HG02642 (cell line): ENCODE data around the gene CCDC192.

Experiments
- ATAC-seq: cut with Tn5 transposase; IDR thresholded peaks from one replicate; pipeline ENCODE4 v1.9.1; 2021; ENCODE audit warnings: mild to moderate bottlenecking; ENCODE audit not compliant: unreplicated experiment, poor library complexity

Gene CCDC192

DNA sequence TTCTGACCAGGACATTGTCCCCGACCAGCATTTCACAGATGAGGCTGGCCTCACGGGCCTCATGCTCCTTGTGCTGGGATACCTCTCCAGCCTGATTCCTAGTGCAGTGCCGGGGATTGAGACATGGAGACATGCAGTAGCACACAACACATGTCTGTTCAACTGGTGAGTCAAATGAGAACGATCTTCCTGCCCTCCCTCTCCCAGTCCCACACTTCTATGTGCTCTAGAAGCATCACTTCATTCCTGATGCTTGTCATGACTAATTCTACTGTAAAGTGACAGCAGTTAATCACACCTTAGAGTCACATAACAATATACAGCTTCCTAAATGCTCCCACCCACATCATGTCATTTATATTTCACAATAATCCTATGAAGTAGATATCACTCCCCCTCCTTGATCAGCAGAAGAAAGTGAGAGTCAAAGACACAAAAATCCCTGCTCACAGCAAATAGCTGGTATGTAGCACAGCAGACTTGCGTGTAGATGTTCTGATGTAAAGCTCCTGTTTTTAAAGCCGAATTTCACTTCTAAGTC is 101.8 kb downstream of the CCDC192 start:
- no peak for ATAC-seq

- ATAC-seq = no peak
These were observed 102.3 kb downstream of the CCDC192 start for GRCh38 chr5:127805448-127805847.

GRCh38 chr5:127806776-127807175 is 103.6 kb downstream of the CCDC192 start:
- no peak for ATAC-seq

- no peak for ATAC-seq
These were observed 106.3 kb downstream of the CCDC192 start for GRCh38 chr5:127809533-127809932.

DNA sequence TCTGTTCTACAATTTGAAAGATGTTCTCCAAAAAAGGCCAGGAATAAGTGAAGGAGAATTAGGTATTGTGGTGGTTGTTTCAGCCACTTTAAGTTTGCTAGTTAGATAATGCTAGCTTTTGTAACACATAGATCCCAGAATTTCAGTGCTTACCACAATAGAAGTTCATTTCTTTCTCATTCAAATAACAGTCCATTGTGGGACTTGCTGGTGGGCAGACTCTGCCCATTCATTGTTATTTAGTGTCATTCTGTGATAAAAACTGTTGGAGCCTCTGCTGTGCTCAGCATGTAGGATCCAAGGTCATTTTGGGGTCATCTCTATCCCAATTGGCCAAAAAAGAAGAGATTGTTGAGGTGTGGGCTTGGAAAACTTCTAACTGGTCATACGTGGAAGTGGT is 106.8 kb downstream of the CCDC192 start:
- ATAC-seq = no peak

GRCh38 chr5:127810707-127811490 is 107.7 kb downstream of the CCDC192 start:
- no peak for ATAC-seq

DNA sequence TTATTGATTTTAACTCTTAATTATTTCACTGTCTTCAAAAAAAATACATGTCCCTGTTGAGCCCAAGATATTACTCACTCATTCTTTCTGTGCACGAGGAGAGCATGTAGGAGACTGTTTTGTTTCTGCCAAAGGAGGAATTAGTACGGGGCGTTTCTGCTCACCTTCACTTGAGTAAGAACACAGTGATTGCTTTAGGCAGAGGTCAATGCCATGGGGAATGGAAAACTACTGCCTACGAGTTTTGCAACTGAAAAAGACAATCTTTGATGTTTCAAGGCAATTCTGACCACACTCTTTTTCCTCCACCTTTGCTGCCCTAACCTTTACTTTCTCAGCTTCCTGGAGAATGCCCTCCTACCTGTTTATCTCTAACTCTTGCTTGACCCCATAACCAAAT is 109.4 kb downstream of the CCDC192 start:
- ATAC-seq = no peak

DNA sequence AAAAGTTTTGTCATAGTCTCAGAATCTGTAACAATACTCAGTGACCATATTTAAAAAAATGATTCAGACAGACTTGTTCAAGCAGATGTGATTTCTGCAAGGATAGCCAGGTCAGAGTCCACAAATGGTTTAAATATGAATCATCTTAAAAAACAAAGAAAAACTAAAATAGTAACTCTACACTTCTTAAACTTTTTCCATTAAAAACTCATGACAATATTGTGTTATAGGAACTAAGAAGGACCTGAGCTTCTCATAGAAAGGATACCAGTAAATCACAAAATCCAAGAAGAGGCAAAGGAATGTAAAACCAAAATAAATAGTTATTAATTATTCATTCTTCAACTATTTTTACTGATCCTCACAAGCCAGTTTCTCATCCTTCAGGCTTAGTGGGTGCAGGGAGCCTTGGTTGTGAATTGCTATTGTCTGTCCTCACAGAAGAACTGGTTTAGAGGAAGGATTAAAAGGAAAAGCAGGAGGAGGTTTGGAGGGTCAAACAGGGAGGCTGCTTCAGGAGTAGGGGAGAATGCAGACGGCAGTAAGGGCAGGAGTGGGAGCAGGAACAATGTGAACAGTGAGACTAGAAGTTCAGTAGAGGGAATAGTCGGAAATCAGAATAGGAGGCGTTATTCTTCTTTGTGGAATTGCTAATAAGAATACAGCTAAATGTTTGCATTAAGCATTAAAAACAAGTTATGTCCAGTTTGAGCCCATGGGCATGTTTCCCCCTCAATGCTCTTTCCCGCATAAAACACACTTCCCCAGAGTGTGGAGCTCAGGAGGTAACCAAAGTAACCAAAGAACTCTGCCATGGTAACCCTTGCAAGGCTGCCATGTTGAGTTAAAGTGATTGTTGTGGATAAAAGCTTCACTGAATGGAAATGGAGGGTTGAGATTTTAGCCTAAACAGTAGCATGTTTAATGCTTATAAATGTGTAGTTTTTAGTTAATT is 110.7 kb downstream of the CCDC192 start:
- ATAC-seq = no peak

GRCh38 chr5:127814588-127814973 is 111.4 kb downstream of the CCDC192 start:
- no peak for ATAC-seq

DNA sequence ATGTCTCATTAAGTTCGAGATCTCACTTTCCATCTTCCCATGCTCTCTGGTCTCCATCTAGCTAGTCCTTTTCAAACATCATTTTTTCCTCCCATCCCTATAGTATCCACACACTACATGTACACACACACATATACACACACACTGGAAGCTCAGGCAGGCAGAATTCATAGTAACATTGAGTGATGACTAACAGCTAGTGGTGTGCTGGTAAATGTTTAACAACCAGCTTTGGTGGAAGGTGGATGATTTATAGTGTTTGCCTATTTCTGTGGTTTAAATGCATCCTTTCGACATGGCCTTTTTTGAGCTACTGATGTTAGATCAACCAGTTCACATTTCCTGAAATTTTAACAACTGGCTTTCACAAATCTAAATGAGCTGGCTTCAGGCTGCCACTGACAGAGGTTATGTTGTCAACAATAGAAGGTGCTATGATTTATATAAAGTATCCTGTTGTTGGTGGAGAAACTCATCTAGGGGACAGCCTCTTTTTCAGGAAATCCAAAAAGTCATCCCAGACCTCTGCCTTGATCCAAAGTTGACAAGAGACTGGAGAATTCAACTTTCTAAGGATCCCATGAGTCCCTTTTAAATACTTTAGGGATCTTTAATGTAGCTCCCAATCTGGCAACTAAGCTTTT is 117.8 kb downstream of the CCDC192 start:
- ATAC-seq = peak; percentile 78

- ATAC-seq = no peak
These were observed 118.7 kb downstream of the CCDC192 start for GRCh38 chr5:127821896-127822295.

DNA sequence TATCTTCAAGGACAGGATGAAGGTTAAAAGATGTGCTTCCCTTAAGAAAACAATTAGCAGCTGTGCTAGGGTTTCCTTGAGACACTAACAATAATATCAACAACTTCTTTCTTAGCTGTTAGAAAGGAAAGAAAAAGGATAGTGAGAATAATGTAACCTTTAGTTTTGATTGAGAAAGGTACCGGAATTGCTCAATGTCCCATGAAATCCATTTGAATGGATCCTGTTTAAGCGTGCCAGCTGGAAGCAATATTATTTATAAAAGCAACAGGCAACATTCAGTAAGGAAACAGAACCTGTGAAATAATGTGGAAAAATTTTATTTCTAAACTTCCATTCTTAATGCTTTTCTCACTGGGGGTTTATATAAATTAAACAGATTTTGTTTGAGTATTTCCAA is 120.9 kb downstream of the CCDC192 start:
- ATAC-seq = no peak

DNA sequence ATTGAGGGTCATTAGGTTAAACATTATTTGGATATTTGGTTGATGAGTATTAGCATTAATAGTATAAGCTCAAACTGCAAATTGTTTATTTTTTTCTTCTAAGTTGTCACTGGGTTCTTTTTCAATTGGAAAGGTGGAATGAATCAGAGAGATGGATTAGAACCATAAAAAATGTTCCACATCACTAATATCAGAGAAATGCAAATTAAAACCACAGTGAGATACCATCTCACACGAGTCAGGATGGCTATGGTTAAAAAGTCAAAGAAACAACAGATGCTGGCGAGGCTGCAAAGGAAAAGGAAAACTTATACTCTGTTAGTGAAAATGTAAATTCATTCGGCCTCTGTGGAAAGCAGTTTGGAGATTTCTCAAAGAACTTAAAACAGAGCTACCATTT is 122.8 kb downstream of the CCDC192 start:
- ATAC-seq = no peak

GRCh38 chr5:127827451-127827850 is 124.3 kb downstream of the CCDC192 start:
- ATAC-seq = no peak

DNA sequence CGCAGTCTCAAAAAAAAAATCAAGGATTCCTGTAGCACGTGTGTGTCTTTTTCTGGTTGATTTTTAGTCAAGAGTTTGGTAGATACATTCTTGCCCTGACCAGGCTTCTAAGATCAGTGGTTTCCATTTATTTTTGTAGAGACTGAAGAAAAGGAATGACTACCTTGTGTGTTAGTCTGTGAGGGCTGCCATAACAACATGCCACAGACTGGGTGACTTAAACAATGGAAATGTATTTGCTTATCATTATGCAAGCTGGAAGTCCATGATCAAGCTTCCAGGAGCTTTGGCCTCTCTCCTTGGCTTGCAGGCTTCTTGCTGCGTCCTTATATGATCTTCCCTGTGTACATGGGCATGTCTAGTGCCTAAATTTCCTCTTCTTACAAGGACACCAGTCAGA is 127.0 kb downstream of the CCDC192 start:
- ATAC-seq = no peak

- no peak for ATAC-seq
These were observed 127.8 kb downstream of the CCDC192 start for GRCh38 chr5:127830829-127831598.

- ATAC-seq = no peak
These were observed 128.9 kb downstream of the CCDC192 start for GRCh38 chr5:127832067-127832466.

DNA sequence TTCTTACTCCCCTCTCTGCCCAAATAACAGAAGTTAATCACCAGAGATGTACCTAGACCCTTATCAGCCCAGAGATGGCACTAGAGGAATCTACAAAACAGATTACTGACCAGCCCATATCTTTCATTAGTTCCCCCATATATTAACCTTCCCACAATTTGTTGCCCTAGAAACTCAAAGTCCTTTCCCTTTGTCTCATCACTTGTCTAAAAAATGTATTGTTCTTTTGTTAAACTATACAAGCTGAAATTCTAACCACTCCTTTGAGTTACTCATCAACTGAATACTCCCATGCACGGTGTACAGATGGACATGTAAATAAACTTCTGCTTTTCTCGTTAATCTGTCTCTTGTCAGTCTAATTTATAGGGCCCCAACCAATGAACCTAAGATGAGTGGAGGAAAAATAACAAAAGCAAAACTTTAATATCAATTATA is 130.9 kb downstream of the CCDC192 start:
- ATAC-seq = no peak

GRCh38 chr5:127834554-127834953 is 131.4 kb downstream of the CCDC192 start:
- ATAC-seq = no peak

DNA sequence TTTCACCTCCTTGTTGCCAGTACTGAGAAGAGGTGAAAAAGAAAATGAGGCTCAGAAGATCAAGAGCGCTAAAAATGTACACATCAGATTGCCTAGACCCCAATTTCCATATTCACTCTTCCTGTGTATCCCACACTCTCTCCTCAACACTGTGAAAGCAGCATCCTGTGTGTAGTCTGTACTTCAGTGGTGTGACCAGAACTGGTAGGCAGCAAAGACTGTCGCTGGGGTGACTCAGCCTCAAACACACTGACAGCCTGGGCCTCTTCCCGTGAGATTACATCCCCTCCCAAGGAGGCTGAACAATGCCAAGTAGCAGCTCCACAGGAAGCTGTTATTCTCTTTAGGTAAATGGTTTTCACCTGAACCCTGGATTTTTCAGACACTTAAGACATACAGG is 135.5 kb downstream of the CCDC192 start:
- no peak for ATAC-seq
